GM12873 (cell line): ENCODE results near the gene CCDC167.

Source experiments
- CTCF ChIP-seq: IDR thresholded peaks from 2 replicates; pipeline ENCODE4 v1.5.1; 2012; ENCODE audit warnings: low read depth, mild to moderate bottlenecking, moderate library complexity, low read length, control low read depth; ENCODE audit not compliant: insufficient read depth; ENCODE audit errors: missing control alignments

Gene CCDC167

DNA sequence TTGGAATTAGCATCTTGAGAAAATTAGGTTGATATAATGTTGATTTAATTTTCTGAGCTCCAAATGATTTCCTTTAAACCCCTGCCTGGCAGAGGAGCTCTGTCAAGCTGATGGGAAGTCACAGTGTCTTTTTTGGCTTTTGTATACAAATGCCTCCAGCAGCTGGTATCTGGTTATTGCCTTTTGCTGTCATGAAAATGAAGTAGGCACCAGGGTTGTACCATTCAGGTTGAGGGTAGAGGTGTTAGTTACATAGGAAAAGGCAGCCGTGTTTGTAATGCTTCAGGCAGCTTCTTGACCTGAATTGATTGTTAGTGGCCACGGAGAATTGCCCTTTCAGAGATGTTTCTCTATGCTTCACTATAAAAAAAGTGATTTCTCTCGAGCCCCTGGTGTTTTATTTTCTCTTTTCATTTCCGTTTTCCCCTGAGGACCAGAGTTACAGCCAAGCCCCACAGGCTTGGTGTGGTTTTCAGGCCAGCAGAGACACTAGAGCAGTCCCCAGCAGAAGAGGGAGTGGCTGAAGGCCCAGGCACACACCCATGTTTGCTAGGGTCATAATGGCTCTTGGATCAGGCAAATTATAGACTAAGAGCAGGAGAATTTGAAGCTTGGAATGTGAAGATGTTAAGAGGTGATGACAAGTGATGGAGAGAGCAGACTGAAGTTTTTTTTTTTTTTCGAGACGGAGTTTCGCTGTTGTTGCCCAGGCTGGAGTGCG is 45.1 kb downstream of the CCDC167 start:
- TF ChIP-seq CTCF: no peak

DNA sequence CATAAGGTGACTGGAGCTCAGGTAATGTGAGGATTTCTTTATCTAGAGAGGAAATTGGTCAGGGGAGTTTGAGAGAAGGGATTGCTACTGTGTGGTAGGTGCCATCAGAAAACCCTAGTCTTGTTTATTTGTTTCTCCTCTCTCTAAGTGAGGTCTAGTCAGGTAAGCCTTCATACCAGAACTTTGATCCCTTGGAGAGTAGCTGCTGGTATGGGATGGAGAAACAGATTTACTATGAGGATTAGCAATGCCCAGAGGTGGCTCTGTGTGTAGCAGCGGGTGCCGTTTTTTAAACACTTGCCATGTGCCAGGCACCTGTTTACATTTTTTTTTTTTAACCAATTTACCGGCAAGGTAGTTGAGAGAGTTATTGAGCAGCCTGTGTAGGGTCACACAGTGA is 47.2 kb downstream of the CCDC167 start:
- TF ChIP-seq CTCF: no peak

- TF ChIP-seq CTCF: no peak
These were observed 48.1 kb downstream of the CCDC167 start for GRCh38 chr6:37451441-37452193.

DNA sequence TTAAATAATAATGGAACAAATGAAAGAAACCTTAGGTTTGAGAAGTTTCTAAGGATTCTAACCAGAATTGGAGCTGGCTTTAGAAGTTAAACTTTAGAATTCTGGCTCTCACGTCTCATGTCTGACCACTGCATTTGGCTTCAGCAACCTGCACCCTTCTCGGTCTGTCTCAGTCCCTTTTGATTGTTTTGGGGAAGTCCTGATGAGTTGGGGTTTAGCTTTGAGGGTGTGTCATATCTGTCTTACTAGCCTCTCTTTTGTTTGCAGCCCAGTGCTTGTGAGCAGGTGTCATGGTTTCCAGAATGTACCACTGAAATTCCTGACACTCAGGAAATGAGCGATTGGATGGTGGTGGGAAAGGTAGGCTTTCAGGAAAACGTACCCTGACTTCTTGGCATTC is 49.7 kb downstream of the CCDC167 start:
- TF ChIP-seq CTCF: no peak

GRCh38 chr6:37442416-37443215 is 57.1 kb downstream of the CCDC167 start:
- no peak for TF ChIP-seq CTCF

DNA sequence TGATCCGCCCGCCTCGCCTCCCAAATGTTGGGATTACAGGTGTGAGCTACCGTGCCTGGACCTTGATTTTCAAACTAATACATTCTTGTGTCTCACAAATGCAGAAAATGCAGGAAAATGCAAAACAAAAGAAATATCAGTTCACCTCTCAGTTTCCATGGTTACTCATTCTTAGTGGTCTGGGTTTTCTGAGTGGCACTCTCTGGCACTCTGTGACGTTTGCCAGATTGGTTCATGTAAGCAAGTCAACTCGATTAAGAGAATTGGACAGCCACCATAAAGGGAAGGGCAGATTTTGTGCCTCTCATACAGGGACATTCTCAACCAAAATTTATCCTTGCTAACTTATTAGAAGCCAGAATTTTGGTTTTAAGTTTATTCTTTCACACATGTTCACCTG is 58.0 kb downstream of the CCDC167 start:
- no peak for TF ChIP-seq CTCF

DNA sequence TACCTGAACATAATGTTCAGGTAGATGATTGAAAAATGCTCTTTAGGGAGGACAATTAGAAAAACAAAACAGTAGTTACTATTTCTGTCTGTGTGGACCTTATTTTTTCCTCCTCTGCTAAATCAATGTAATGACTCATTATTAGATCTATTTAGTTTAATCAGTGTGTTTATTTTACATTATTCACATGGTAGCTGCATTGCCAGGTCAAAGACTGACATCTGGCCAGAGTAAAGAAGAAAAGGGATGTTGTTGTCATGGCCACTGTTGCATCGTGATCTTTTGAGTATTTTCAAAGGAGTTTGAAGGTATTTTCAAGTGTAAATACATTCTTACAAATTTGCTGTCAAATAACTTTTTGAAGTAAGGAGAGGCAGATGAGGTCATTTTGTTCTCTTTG is 60.8 kb downstream of the CCDC167 start:
- TF ChIP-seq CTCF: no peak
